Measurements from ENCODE around the gene EPM2AIP1. TPM values are rescaled to one million over a fixed set of nuclear protein-coding genes. Genes with fewer than 3 reads are reported as not detected.

Gene EPM2AIP1

DNA sequence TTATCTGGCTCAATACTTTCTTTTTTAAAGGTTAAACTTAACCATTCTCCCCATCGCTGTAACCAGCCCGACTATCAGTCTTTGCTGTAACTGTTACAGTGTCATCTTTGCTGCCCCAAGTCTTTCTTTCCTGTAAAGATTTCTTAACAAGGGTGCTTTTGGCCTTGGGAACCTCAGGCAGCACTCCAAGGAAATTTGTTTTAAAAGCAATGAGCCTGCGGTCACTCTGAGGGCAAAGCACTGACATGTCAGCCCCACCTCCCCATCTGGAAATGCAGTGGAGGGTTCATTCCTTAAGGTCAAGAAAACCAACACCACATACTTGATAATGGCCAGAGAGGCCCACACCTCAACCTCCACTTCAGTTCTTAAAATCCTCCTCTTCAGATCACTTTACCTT lies 51.3 kb downstream of the EPM2AIP1 start:
- no peak for DNase-seq
- WGBS (ENCODE audit: extremely low coverage, insufficient coverage, low lambda C conversion rate) = no CpG with 5 or more reads among the region's 3 CpGs

DNA sequence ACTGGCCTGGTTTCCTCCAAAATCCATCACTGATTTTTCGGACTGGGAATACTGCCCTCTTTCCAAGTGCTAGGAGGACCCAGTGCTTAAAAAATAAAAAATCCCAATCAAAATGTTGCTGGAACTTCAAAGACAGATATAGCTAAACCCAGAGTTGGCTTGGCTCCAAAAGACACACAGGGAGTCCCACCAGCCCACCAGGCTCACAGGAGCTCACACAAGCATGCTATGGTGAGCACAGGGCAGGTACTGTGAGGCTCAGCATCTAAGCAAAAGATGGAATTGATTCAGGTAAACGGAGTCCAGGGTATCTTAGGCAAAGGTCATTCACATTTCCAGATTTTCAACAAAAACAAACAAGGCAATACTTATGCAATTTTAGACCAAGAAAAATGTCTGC lies 51.8 kb downstream of the EPM2AIP1 start:
- no peaks in the 10 kb centered on the region for H3K36me3 ChIP-seq (ENCODE audit: control insufficient read depth, insufficient read depth, low read length)
- no peak overlapping the region for H3K4ac ChIP-seq (ENCODE audit: low read depth, low read length)
- DNase-seq = no peak

More for the DNA sequence above, 51.3 kb downstream of the EPM2AIP1 start:
- Histone ChIP-seq H3K79me1 (ENCODE audit: low read length) (no peaks in the 10 kb centered on the region), H3K79me2 (ENCODE audit: control insufficient read depth, insufficient read depth, low read length) (no peaks in the 10 kb centered on the region), H3K23ac (ENCODE audit: low read length) (no peak overlapping the region), H3K56ac (ENCODE audit: low read length) (no peak overlapping the region), H2AK5ac (ENCODE audit: low read length) (no peak overlapping the region), H3K4me1 (ENCODE audit: control insufficient read depth, low read depth, low read length) (peaks cover 2% of the 10 kb centered on the region), H3K18ac (ENCODE audit: low read length) (no peak overlapping the region), H3K4ac (ENCODE audit: low read depth, low read length) (no peak overlapping the region), H3K27ac (ENCODE audit: low read depth, low read length) (no peak overlapping the region), H3K27me3 (ENCODE audit: insufficient read depth, low read length, poor library complexity) (no peaks in the 10 kb centered on the region), H3K36me3 (ENCODE audit: control insufficient read depth, insufficient read depth, low read length) (no peaks in the 10 kb centered on the region), H3K4me3 (ENCODE audit: low read length) (no peak overlapping the region), H4K8ac (ENCODE audit: low read depth, low read length) (no peak overlapping the region), H4K5ac (ENCODE audit: low read length) (no peak overlapping the region), H2BK120ac (ENCODE audit: low read depth, low read length) (no peak overlapping the region), H3K4me2 (ENCODE audit: low read length) (no peak overlapping the region), H3K9ac (ENCODE audit: low read length) (no peak overlapping the region), H2BK15ac (replicated peaks; ENCODE audit: low read depth) (no peak overlapping the region), H2BK5ac (ENCODE audit: low read length) (no peak overlapping the region)

DNA sequence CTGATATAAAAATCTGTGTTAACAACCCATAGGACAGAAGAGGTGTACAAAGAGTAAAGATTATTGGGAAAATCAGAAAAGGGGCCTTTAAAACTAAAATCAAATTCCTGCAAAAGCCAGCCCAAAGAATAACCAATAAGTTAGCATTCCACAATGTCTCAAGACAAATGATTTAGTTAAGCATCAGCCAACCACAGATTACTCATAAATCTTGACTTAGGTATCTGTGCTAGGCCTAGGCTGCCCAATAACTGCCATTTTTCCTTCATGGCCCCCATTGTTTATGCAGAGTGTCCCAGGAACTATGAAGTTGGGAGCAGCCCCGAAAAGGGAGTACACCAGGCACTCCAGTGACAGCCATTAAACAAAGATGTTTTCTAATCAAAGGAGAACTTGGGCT lies 55.4 kb downstream of the EPM2AIP1 start:
- H3K4me2 ChIP-seq (ENCODE audit: low read length) = no peak overlapping the region
- DNase-seq = no peak
- H3K27me3 ChIP-seq (ENCODE audit: insufficient read depth, low read length, poor library complexity) = no peaks in the 10 kb centered on the region
- no CpG with 5 or more reads among the region's 1 CpG for WGBS (ENCODE audit: extremely low coverage, insufficient coverage, low lambda C conversion rate)
- no peak overlapping the region for H3K23ac ChIP-seq (ENCODE audit: low read length)
- H3K4ac ChIP-seq (ENCODE audit: low read depth, low read length) = no peak overlapping the region
- no peaks in the 10 kb centered on the region for H3K79me1 ChIP-seq (ENCODE audit: low read length)
- H3K4me3 ChIP-seq (ENCODE audit: low read length) = no peak overlapping the region
- no peaks in the 10 kb centered on the region for H3K79me2 ChIP-seq (ENCODE audit: control insufficient read depth, insufficient read depth, low read length)
- no peak overlapping the region for H3K56ac ChIP-seq (ENCODE audit: low read length)
- no peak overlapping the region for H3K9ac ChIP-seq (ENCODE audit: low read length)
- no peak overlapping the region for H3K27ac ChIP-seq (ENCODE audit: low read depth, low read length)
- H2BK120ac ChIP-seq (ENCODE audit: low read depth, low read length) = no peak overlapping the region
- no peak overlapping the region for H2AK5ac ChIP-seq (ENCODE audit: low read length)
- no peak overlapping the region for H2BK15ac ChIP-seq (replicated peaks; ENCODE audit: low read depth)
- no peak overlapping the region for H2BK5ac ChIP-seq (ENCODE audit: low read length)
- H3K36me3 ChIP-seq (ENCODE audit: control insufficient read depth, insufficient read depth, low read length) = no peaks in the 10 kb centered on the region
- no peak overlapping the region for H4K5ac ChIP-seq (ENCODE audit: low read length)
- H3K18ac ChIP-seq (ENCODE audit: low read length) = no peak overlapping the region
- H3K4me1 ChIP-seq (ENCODE audit: control insufficient read depth, low read depth, low read length) = no peaks in the 10 kb centered on the region
- no peak overlapping the region for H4K8ac ChIP-seq (ENCODE audit: low read depth, low read length)

More for the DNA sequence above, 51.8 kb downstream of the EPM2AIP1 start:
- H3K4me2 ChIP-seq (ENCODE audit: low read length) = no peak overlapping the region
- H2AK5ac ChIP-seq (ENCODE audit: low read length) = no peak overlapping the region
- no CpG with 5 or more reads among the region's 2 CpGs for WGBS (ENCODE audit: extremely low coverage, insufficient coverage, low lambda C conversion rate)
- H2BK120ac ChIP-seq (ENCODE audit: low read depth, low read length) = no peak overlapping the region
- no peak overlapping the region for H3K4me3 ChIP-seq (ENCODE audit: low read length)
- no peak overlapping the region for H3K56ac ChIP-seq (ENCODE audit: low read length)
- H3K18ac ChIP-seq (ENCODE audit: low read length) = no peak overlapping the region
- no peaks in the 10 kb centered on the region for H3K79me1 ChIP-seq (ENCODE audit: low read length)
- no peak overlapping the region for H3K9ac ChIP-seq (ENCODE audit: low read length)
- no peak overlapping the region for H2BK15ac ChIP-seq (replicated peaks; ENCODE audit: low read depth)
- no peak overlapping the region for H2BK5ac ChIP-seq (ENCODE audit: low read length)
- H3K79me2 ChIP-seq (ENCODE audit: control insufficient read depth, insufficient read depth, low read length) = no peaks in the 10 kb centered on the region
- no peak overlapping the region for H4K5ac ChIP-seq (ENCODE audit: low read length)
- H3K27ac ChIP-seq (ENCODE audit: low read depth, low read length) = no peak overlapping the region
- H3K4me1 ChIP-seq (ENCODE audit: control insufficient read depth, low read depth, low read length) = peaks cover 2% of the 10 kb centered on the region
- H4K8ac ChIP-seq (ENCODE audit: low read depth, low read length) = no peak overlapping the region
- H3K27me3 ChIP-seq (ENCODE audit: insufficient read depth, low read length, poor library complexity) = no peaks in the 10 kb centered on the region
- H3K23ac ChIP-seq (ENCODE audit: low read length) = no peak overlapping the region

Small RNAs within 50 kb of the gene (small RNA-seq; reads per million reads assigned to genes)
- gene RNU6ATAC4P (ENCODE audit: insufficient read depth) = not detected
